Effector memory CD4-positive, alpha-beta T cell (primary cell): ENCODE data around the gene HLA-DPB1.

ENCODE experiments used
- DNase-seq, 3 donors: peaks; one replicate each; pipeline ENCODE4 v3.0.0-alpha.2; 2020
- H3K27ac ChIP-seq: 2 replicates; pipeline ENCODE4 v1.7.0; 2013; ENCODE audit warnings: mild to moderate bottlenecking, low read length, moderate library complexity; ENCODE audit not compliant: insufficient read depth, poor library complexity, severe bottlenecking
- H3K27me3 ChIP-seq: replicated peaks from 2 replicates; pipeline ENCODE4 v1.7.0; 2013; ENCODE audit warnings: mild to moderate bottlenecking, low read length; ENCODE audit not compliant: insufficient read depth, control insufficient read depth, poor library complexity, severe bottlenecking
- H3K36me3 ChIP-seq: 2 replicates; pipeline ENCODE4 v1.7.0; 2013; ENCODE audit warnings: mild to moderate bottlenecking, low read length, moderate library complexity; ENCODE audit not compliant: control insufficient read depth, insufficient read depth
- H3K4me1 ChIP-seq: 2 replicates; pipeline ENCODE4 v1.7.0; 2013; ENCODE audit warnings: low read length, mild to moderate bottlenecking; ENCODE audit not compliant: control insufficient read depth, insufficient read depth, poor library complexity, severe bottlenecking
- H3K4me3 ChIP-seq: 2 replicates; pipeline ENCODE4 v1.7.0; 2013; ENCODE audit warnings: low read length, low read depth, mild to moderate bottlenecking; ENCODE audit not compliant: insufficient read depth, poor library complexity, severe bottlenecking
- H3K9me3 ChIP-seq: 2 replicates; pipeline ENCODE4 v1.7.0; 2013; ENCODE audit warnings: mild to moderate bottlenecking, low read length, moderate library complexity; ENCODE audit not compliant: control insufficient read depth

HLA-DPB1 gene

GRCh38 chr6:33126101-33126714 is 50.4 kb downstream of the HLA-DPB1 start:
- H3K27me3 ChIP-seq: no peaks in the 10 kb centered on the region
- no peaks in the 10 kb centered on the region for H3K36me3 ChIP-seq
- no peak overlapping the region for H3K27ac ChIP-seq
- H3K4me3 ChIP-seq: no peak overlapping the region
- peaks cover 3% of the 10 kb centered on the region for H3K9me3 ChIP-seq
- peak; percentile 9 to 41 (median 31) for DNase-seq
- H3K4me1 ChIP-seq: no peaks in the 10 kb centered on the region

- peaks cover 3% of the 10 kb centered on the region for H3K9me3 ChIP-seq
- H3K27ac ChIP-seq: no peak overlapping the region
- no peak for DNase-seq
- H3K36me3 ChIP-seq: no peaks in the 10 kb centered on the region
- no peaks in the 10 kb centered on the region for H3K27me3 ChIP-seq
- H3K4me3 ChIP-seq: no peak overlapping the region
- no peaks in the 10 kb centered on the region for H3K4me1 ChIP-seq
Measured at GRCh38 chr6:33128318-33128717, 52.5 kb downstream of the HLA-DPB1 start.

- H3K4me3 ChIP-seq: no peak overlapping the region
- H3K36me3 ChIP-seq: no peaks in the 10 kb centered on the region
- H3K27me3 ChIP-seq: no peaks in the 10 kb centered on the region
- no peaks in the 10 kb centered on the region for H3K9me3 ChIP-seq
- no peaks in the 10 kb centered on the region for H3K4me1 ChIP-seq
- H3K27ac ChIP-seq: no peak overlapping the region
- no peak for DNase-seq
Measured at GRCh38 chr6:33132081-33132524, 56.3 kb downstream of the HLA-DPB1 start.

GRCh38 chr6:33136310-33136900 is 60.6 kb downstream of the HLA-DPB1 start:
- Histone ChIP-seq H3K36me3 (no peaks in the 10 kb centered on the region), H3K9me3 (no peaks in the 10 kb centered on the region), H3K27me3 (peaks cover 3% of the 10 kb centered on the region), H3K4me3 (no peak overlapping the region), H3K4me1 (no peaks in the 10 kb centered on the region), H3K27ac (no peak overlapping the region)
- no peak for DNase-seq
